NCI-H82 (cell line): ENCODE results near the gene APELA.
A peak's percentile ranks its signal among the peaks of the same experiment; 100 is the strongest.
"Not testable (repeated sequence)": the region's sequence is repeated elsewhere in the genome, so short reads cannot be mapped to it uniquely, and the experiment has no call there.

ENCODE experiments used
- DNase-seq: peaks from one replicate; lab custom pipeline; 2025; lab: John Stamatoyannopoulos, UW

The APELA gene

GRCh38 chr4:164926301-164926700, 49.3 kb downstream of the APELA start:
- DNase-seq = no peak

DNA sequence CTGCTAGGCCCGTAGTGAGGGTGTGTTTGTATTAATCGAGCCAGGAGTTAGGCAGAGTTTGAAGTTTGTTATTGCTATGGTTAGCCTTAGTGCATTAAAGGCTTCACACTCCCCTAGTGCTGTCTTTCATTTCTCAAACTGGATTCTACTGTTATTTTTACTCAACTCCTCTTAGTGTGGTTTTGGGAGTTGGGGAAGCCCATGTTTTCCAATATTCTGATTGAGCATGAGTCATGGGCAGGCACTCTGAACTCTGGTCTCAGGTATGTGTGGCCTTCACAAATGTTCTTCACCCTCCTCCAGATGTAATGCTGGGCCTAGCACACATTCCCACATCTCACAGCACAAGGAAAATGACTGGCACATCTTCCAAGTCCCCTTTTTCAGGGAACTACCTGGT, 50.1 kb downstream of the APELA start:
- not testable (repeated sequence) for DNase-seq

DNA sequence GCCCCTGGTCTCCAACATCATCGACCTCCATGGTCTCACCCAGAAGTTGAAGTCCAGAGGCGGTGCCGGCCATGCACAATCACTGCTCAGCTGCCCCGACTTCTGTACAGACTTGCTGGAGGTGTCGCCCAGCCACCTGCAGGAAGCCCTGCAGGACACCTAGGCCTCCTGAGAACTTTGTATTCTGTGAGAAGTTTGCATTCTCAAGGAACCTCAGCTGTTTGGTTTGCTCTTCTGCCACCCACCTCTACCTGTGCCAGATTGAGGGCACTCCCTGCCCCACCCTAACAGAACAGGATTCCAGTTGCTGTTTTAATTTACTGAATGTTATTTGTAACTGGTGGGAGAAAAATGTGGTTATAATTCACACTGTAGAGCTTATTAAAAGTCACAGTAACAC, 53.7 kb downstream of the APELA start:
- DNase-seq = no peak

GRCh38 chr4:164931551-164932324, 54.8 kb downstream of the APELA start:
- DNase-seq = no peak

GRCh38 chr4:164933244-164933643, 56.3 kb downstream of the APELA start:
- DNase-seq = no peak

DNA sequence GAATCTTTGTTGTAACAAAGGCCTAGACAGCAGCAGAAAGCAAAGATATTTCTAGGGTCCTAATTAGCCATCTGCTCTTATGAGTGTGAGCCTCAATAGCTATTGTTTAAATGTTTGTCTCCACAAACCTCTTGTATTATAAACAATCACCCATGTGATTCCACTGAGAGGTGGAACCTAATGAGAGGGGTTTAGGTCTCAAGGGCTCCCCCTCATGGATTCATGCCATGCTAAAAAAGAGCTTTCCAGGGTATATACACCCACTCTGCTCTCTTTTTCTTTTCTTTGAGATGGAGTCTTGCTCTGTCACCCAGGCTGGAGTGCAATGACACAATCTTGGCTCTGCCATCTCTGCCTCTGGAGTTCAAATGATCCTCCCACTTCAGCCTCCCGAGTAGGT, 58.4 kb downstream of the APELA start:
- DNase-seq = peak; percentile 31

- DNase-seq = not testable (repeated sequence)
Measured at GRCh38 chr4:164935865-164936606, 59.1 kb downstream of the APELA start.

DNA sequence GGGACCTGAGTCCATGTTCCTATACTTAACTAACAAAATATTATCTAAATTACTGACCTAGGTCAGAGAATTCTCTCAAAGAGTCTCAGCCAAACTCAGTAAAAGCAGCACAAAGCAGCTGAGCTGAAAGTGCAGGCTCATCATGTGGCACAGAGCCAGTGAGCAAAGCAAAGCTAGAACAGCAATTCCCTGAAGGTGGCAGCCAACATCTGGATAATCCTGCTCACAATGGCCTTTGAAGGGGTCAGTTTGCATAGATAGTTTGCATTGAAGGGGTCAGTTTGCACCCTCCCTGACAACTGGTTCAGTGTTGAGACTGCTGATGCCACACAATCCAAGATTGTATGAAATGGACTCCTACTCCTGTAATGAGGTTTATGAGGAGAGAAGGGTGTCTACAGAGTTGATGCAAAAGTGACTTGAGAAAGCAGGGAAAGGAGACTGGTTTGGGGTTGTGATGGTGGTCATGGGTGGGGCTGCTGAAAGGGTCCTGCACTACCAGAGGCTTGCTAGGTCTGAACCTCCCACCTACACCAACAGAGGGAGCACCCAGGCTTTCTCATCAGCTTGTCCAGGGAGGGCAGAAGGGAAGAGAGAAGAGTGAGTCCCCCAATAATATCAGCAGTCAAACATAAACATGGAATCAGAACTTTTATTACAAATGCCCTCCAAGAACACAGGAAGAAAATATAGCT, 60.7 kb downstream of the APELA start:
- DNase-seq = peak; percentile 51

DNA sequence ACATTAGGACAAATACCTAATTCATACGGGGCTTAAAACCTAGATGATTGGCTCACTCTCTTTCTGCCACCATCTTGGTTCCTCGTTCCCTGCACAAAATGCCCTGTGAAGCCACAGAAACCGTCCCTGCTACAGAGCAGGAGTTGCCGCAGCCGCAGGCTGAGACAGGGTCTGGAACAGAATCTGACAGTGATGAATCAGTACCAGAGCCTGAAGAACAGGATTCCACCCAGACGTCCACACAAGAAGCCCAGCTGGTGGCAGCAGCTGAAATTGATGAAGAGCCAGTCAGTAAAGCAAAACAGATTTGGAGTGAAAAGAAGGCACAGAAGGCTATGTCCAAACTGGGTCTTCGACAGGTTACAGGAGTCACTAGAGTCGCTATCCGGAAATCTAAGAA, 66.2 kb downstream of the APELA start:
- DNase-seq = no peak

DNA sequence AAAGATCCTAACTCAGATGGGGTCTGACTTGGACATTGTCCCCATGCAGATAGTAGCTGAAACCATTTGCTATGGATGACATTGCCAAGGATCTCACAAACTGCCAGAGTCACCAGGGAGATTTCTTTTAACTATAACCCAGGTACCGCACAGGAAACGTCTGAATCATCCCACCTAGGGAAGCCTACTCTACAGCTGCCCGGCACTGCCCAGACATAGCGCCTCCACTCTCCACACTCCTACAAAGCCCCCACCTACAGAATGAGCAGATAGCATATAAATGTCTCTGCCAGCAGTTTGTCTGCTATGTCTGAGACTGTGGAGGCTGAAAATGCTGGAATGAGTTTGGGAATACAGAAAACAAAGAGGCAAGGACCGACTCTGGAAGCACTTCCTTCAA, 68.2 kb downstream of the APELA start:
- no peak for DNase-seq

DNA sequence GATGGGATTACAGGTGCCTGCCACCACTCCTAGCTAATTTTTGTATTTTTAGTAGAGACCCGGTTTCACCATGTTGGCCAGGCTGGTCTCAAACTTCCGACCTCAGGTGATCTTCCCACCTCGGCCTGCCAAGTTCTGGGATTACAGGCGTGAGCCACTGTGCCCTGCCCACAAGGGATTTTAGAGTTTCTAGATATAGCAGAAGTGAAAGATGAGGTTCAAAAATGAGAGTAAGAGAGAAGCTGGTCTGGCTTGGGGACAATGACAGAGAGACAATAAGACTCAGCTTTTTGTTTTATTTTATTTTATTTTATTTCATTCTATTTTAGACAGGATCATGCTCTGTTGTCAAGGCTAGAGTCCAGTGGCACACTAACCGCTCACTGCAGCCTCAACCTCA, 69.8 kb downstream of the APELA start:
- DNase-seq = no peak
